Lower leg skin (tissue), 4 donors: ENCODE data around the gene CLDND2. TPM values are rescaled to one million over a fixed set of nuclear protein-coding genes. Genes with fewer than 3 reads are reported as not detected.

Experiments
- DNase-seq, 2 donors: peaks; one replicate each; pipeline ENCODE4 v3.0.0-alpha.2; 2019; ENCODE audit warnings: low spot score in 2 of 2
- H3K4me3 ChIP-seq: fragments of 200-600 bp; sonication (generic); 2 replicates; pipeline ENCODE4 v1.5.1; 2017; ENCODE audit warnings: mild to moderate bottlenecking, low read depth; ENCODE audit not compliant: poor library complexity, severe bottlenecking
- CTCF ChIP-seq, 3 donors: fragments of 450-650 bp; IDR thresholded peaks; one replicate each; pipeline ENCODE4 v1.5.1; 2016; ENCODE audit warnings: antibody characterized with exemption in 3 of 3, mild to moderate bottlenecking in 3 of 3, moderate library complexity in 2 of 3
- POLR2A ChIP-seq, 2 donors: fragments of 450-650 bp; IDR thresholded peaks; one replicate each; pipeline ENCODE4 v1.6.1; 2016 to 2017; ENCODE audit warnings: antibody characterized with exemption in 2 of 2, mild to moderate bottlenecking in 1 of 2, moderate library complexity in 1 of 2
- WGBS, 2 donors: methylation state at CpG; one replicate each; pipeline ENCODE4 v1.1.5; 2018; 5-methylcytosine and 5-hydroxymethylcytosine counted together
- intact Hi-C: fragments of 100-400 bp; cut with DNase I; formaldehyde crosslinking; loops from one replicate; pipeline ENCODE4 v1.15.0; 2023; ENCODE audit warnings: low total_unique reads
- total RNA-seq, 4 donors: library from RNA; depleted of rRNA; stranded (reverse); fragments of >200 nt; gene quantifications; one replicate each; pipeline ENCODE4 v1.1.0, GENCODE V29; 2016

The CLDND2 gene
- total RNA-seq, 4 donors from 2014 or later = 1.8 TPM; not detected in 3

GRCh38 chr19:51320280-51320657 lies 48.5 kb downstream of the CLDND2 start:
- no peak overlapping the region for H3K4me3 ChIP-seq
- 42 to 48% methylated on average over 14 of the region's 14 CpGs for WGBS, 2 donors
- TF ChIP-seq CTCF (IDR thresholded peaks at IDR 0.05) = no peak
- no peak for TF ChIP-seq POLR2A (IDR thresholded peaks at IDR 0.05)
- DNase-seq = no peak
- intact Hi-C loops = loop anchor here (10.0 kb wide), 1 partner anchor 95 kb away; the partner anchor contains the start of gene SIGLEC10

- no peak for DNase-seq
- intact Hi-C loops = loop anchor here (10.0 kb wide), 1 partner anchor 95 kb away; the partner anchor contains the start of gene SIGLEC10
- no peak overlapping the region for H3K4me3 ChIP-seq
- WGBS, 2 donors = 78 to 80% methylated on average over 14 of the region's 14 CpGs
- TF ChIP-seq POLR2A (IDR thresholded peaks at IDR 0.05) (no peak), CTCF (IDR thresholded peaks at IDR 0.05) (no peak)
Measured at GRCh38 chr19:51319649-51320279, 49.0 kb downstream of the CLDND2 start.

GRCh38 chr19:51318687-51319648 lies 49.8 kb downstream of the CLDND2 start:
- TF ChIP-seq CTCF (IDR thresholded peaks at IDR 0.05) = no peak
- no peak for TF ChIP-seq POLR2A (IDR thresholded peaks at IDR 0.05)
- WGBS, 2 donors = 67 to 75% methylated on average over 22 to 23 of the region's 23 CpGs
- intact Hi-C loops = no loop called here
- H3K4me3 ChIP-seq = no peak overlapping the region
- DNase-seq = no peak

- H3K4me3 ChIP-seq = no peak overlapping the region
- TF ChIP-seq POLR2A (IDR thresholded peaks at IDR 0.05) (no peak), CTCF (IDR thresholded peaks at IDR 0.05) (no peak)
- intact Hi-C loops = no loop called here
- WGBS, 2 donors = 71% methylated on average over 1 of the region's 1 CpG
- DNase-seq = no peak
Measured at GRCh38 chr19:51317968-51318367, 50.8 kb downstream of the CLDND2 start.

GRCh38 chr19:51317376-51317775 lies 51.4 kb downstream of the CLDND2 start:
- no peak overlapping the region for H3K4me3 ChIP-seq
- 69 to 86% methylated on average over 3 of the region's 3 CpGs for WGBS, 2 donors
- DNase-seq = no peak
- TF ChIP-seq CTCF (IDR thresholded peaks at IDR 0.05) (no peak), POLR2A (IDR thresholded peaks at IDR 0.05) (no peak)
- intact Hi-C loops = no loop called here

Other genes starting within 250 kb of the CLDND2 start
- gene SIGLEC9, start 244.1 kb downstream of the CLDND2 start, total RNA-seq = 1 to 10 TPM in 2 of 4 donors, under 1 TPM in 2; 0.15 to 2.7 (median 1.2) TPM
- not detected for gene SIGLEC7, start 226.7 kb downstream of the CLDND2 start, total RNA-seq
- gene CD33, start 143.9 kb downstream of the CLDND2 start, total RNA-seq = 1 to 10 TPM; 1.4 to 2.5 (median 2.1) TPM
- not detected for gene SIGLECL1, start 117.9 kb downstream of the CLDND2 start, total RNA-seq
- gene IGLON5, start 57.4 kb downstream of the CLDND2 start, total RNA-seq = under 1 TPM in 1 of 4 donors, not detected in 3; 0.27 TPM
- 10 to 100 TPM; 31.0 to 42.9 (median 39.5) TPM for gene VSIG10L, start 26.9 kb downstream of the CLDND2 start, total RNA-seq
- gene ETFB, start 2.6 kb downstream of the CLDND2 start, total RNA-seq = 10 to 100 TPM; 52.5 to 79.2 (median 74.5) TPM
- gene NKG7, start 3.7 kb upstream of the CLDND2 start, total RNA-seq = 1 to 10 TPM in 1 of 4 donors, not detected in 3; 1.3 TPM
- not detected for gene LIM2, start 19.0 kb upstream of the CLDND2 start, total RNA-seq
- gene C19orf84, start 21.6 kb upstream of the CLDND2 start, total RNA-seq = not detected
- gene SIGLEC10, start 48.6 kb upstream of the CLDND2 start, total RNA-seq = 1 to 10 TPM in 3 of 4 donors, under 1 TPM in 1; 0.53 to 8.6 (median 1.8) TPM
- gene SIGLEC8, start 89.5 kb upstream of the CLDND2 start, total RNA-seq = under 1 TPM in 3 of 4 donors, not detected in 1; 0.27 to 0.65 (median 0.38) TPM
- gene CEACAM18, start 109.5 kb upstream of the CLDND2 start, total RNA-seq = not detected
- gene SIGLEC12, start 132.8 kb upstream of the CLDND2 start, total RNA-seq = under 1 TPM in 1 of 4 donors, not detected in 3; 0.54 TPM
- 1 to 10 TPM in 1 of 4 donors, under 1 TPM in 1, not detected in 2; 0.47 to 3.4 TPM for gene SIGLEC6, start 162.7 kb upstream of the CLDND2 start, total RNA-seq
- gene ZNF175, start 202.3 kb upstream of the CLDND2 start, total RNA-seq = 1 to 10 TPM; 2.0 to 5.3 (median 2.5) TPM